ENCODE data around the gene IFNG.

Gene IFNG

GRCh38 chr12:68114606-68115005, 44.9 kb downstream of the IFNG start:
- H3K27me3 Mint-ChIP-seq (ENCODE audit: low read depth) = no peaks in the 10 kb centered on the region
- peaks cover 5% of the 10 kb centered on the region for H3K9me3 Mint-ChIP-seq
- H3K27ac Mint-ChIP-seq = peak overlapping the region; percentile 61
- H3K36me3 Mint-ChIP-seq (ENCODE audit: low read depth) = peaks cover 18% of the 10 kb centered on the region
- H3K4me3 Mint-ChIP-seq = no peak overlapping the region
- peaks cover 49% of the 10 kb centered on the region for H3K4me1 Mint-ChIP-seq (ENCODE audit: low read depth)

GRCh38 chr12:68113644-68114043, 45.9 kb downstream of the IFNG start:
- peaks cover 5% of the 10 kb centered on the region for H3K9me3 Mint-ChIP-seq
- no peak overlapping the region for H3K27ac Mint-ChIP-seq
- no peak overlapping the region for H3K4me3 Mint-ChIP-seq
- no peaks in the 10 kb centered on the region for H3K27me3 Mint-ChIP-seq (ENCODE audit: low read depth)
- H3K36me3 Mint-ChIP-seq (ENCODE audit: low read depth) = peaks cover 18% of the 10 kb centered on the region
- peaks cover 43% of the 10 kb centered on the region for H3K4me1 Mint-ChIP-seq (ENCODE audit: low read depth)

- H3K27ac Mint-ChIP-seq = no peak overlapping the region
- H3K9me3 Mint-ChIP-seq = peaks cover 5% of the 10 kb centered on the region
- no peak overlapping the region for H3K4me3 Mint-ChIP-seq
- H3K27me3 Mint-ChIP-seq (ENCODE audit: low read depth) = no peaks in the 10 kb centered on the region
- peaks cover 18% of the 10 kb centered on the region for H3K36me3 Mint-ChIP-seq (ENCODE audit: low read depth)
- H3K4me1 Mint-ChIP-seq (ENCODE audit: low read depth) = peaks cover 32% of the 10 kb centered on the region
These were observed 47.5 kb downstream of the IFNG start for GRCh38 chr12:68111995-68112394.

DNA sequence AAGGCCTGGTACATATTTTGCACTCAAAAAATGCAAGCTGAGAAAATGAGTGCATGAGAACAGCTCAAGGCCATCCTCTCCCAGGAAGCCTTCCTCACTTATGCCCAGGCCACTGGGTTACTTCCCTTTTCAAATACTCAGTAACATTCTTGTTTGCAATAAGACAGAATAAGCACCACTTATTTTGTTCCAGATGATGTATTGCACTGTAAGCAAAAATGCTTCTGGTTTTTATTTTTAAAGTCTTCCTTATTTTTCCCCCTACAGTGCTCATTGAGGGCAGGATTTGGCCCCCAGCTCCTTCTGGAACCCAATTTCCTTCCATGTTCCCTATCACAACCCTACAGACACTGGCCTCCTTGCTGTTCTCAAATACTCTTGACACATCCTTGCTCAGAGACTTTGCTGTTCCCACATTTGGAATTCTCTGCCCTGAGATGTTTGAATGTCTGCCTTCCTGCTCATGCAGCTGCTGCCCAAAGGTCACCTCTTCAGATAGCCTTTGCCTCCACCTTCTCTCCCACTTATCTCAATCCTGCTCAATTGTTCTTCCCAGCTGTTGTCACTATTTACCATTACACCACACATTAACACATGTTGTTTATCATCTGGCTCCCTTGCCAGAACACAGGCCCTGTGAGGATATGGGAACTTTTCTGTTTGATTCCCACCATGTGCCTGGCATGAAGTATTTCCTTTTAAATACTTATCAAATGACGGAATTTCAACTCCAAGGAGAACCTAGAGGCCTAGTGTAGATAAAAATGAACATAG, 49.9 kb downstream of the IFNG start:
- H3K4me3 Mint-ChIP-seq = no peak overlapping the region
- no peak overlapping the region for H3K27ac Mint-ChIP-seq
- H3K4me1 Mint-ChIP-seq (ENCODE audit: low read depth) = peaks cover 15% of the 10 kb centered on the region
- no peaks in the 10 kb centered on the region for H3K27me3 Mint-ChIP-seq (ENCODE audit: low read depth)
- peaks cover 9% of the 10 kb centered on the region for H3K36me3 Mint-ChIP-seq (ENCODE audit: low read depth)
- H3K9me3 Mint-ChIP-seq = no peaks in the 10 kb centered on the region

DNA sequence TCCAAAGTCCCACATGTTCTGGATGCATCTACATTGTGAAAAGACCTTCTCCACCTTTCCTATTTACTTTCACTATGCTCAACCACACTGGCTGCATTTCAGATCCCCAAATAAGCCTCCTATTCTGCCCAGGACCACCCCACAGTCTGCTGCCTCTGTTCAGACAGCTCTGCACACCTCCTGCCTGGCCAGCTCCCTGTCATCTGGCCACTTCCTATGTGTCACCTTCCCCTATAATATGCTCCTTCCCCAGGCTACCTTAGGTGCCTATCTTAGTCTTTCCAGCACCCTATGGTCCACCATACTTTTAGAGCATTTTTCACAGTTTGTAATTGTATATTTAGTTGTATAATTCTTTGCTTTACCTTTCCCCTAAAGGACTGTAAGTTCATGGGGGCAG, 50.5 kb downstream of the IFNG start:
- Mint-ChIP-seq H3K27ac (no peak overlapping the region), H3K27me3 (ENCODE audit: low read depth) (no peaks in the 10 kb centered on the region), H3K36me3 (ENCODE audit: low read depth) (peaks cover 8% of the 10 kb centered on the region), H3K4me3 (no peak overlapping the region), H3K9me3 (no peaks in the 10 kb centered on the region), H3K4me1 (ENCODE audit: low read depth) (peaks cover 14% of the 10 kb centered on the region)

DNA sequence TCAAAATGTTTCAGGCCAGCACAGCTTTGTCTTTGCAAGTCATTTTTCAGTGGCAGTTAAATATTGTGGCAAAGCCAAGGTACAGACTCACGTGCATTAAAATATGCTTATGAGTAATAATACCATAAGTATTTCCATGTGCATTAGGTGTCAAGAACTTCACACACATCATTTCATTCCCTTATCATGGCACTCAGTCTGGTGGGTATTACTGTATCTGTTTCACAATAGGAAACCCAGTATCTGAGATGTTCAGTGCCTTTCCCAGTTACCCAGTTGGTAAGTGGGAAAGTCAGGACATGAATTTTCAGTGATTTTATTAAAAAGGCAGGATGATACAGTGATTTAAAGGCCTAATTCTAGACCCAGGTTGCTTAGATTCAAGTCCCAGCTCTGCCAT, 52.9 kb downstream of the IFNG start:
- H3K4me1 Mint-ChIP-seq (ENCODE audit: low read depth) = peaks cover 6% of the 10 kb centered on the region
- no peaks in the 10 kb centered on the region for H3K9me3 Mint-ChIP-seq
- H3K27ac Mint-ChIP-seq = no peak overlapping the region
- peaks cover 4% of the 10 kb centered on the region for H3K36me3 Mint-ChIP-seq (ENCODE audit: low read depth)
- no peaks in the 10 kb centered on the region for H3K27me3 Mint-ChIP-seq (ENCODE audit: low read depth)
- H3K4me3 Mint-ChIP-seq = no peak overlapping the region

DNA sequence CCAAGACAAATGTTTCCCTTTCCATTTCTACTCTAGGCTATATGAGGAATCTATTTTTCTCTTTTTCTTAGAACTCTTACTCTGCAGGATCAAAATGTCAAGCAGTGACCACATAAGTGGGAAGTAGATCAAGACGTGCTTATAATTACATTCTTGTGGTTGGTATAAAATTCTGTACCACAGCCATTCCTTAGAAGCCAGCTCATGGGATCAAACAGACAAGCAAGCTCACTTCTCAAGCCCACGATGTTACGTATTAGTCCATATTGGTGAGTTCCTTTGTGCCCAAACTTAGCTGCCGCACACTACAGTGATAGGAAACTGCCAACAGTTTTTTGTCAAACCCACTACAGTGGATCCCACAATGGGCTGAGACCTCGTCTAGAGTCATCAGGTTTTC, 53.4 kb downstream of the IFNG start:
- Mint-ChIP-seq H3K36me3 (ENCODE audit: low read depth) (peaks cover 4% of the 10 kb centered on the region), H3K4me1 (ENCODE audit: low read depth) (peaks cover 6% of the 10 kb centered on the region), H3K27me3 (ENCODE audit: low read depth) (no peaks in the 10 kb centered on the region), H3K27ac (no peak overlapping the region), H3K4me3 (no peak overlapping the region), H3K9me3 (no peaks in the 10 kb centered on the region)

Measured in T-helper 1 cell treated with Interleukin-12 subunit alpha and Interleukin-12 subunit beta and Interleukin-4 antibody, amounts not matched to agents 30 μg/mL and 1 μg/mL, for 36 hours (primary cell).